ENCODE results near the gene STMN1. TPM values are rescaled to one million over a fixed set of nuclear protein-coding genes. Genes with fewer than 3 reads are reported as not detected.

STMN1 gene
- total RNA-seq, 1 donor from 2014 or later, result 24.2 TPM

DNA sequence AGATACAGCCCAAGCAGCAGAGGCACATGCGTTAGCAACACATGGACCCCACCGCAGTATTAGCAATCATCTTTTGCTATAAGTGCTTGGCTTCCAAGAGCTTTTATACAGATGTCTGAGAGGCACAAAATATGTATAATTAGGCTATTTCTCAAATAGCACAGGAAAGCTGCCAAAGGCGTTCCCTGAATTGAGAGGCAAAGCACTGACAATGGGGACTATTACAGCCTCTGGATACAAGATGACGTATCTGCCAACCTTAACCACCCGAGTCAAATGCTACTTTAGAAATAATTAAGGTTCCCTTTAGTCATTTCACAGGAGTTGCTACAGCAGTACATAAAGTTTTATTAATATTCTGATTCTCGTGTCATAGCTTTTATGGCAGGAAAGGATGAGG is 6.4 kb downstream of the STMN1 start:
- ATAC-seq (ENCODE audit: poor library complexity) (no peak), DNase-seq (no peak)
- intact Hi-C loops (cut with DNase I), result loop anchor here (5.0 kb wide), 1 partner anchor 98 kb away; the partner anchor contains the start of gene PAFAH2

GRCh38 chr1:25898223-25899015 is 7.8 kb downstream of the STMN1 start:
- ATAC-seq (ENCODE audit: poor library complexity) (no peak), DNase-seq (no peak)
- intact Hi-C loops (cut with DNase I), result loop anchor here (5.0 kb wide), 1 partner anchor 99 kb away; the partner anchor contains the start of gene PAFAH2

- ATAC-seq (ENCODE audit: poor library complexity) (no peak), DNase-seq (no peak)
- intact Hi-C loops (cut with DNase I), result loop anchor here (5.0 kb wide), 1 partner anchor 100 kb away; the partner anchor contains the start of gene PAFAH2
Measured at GRCh38 chr1:25897754-25898153, 8.5 kb downstream of the STMN1 start.

DNA sequence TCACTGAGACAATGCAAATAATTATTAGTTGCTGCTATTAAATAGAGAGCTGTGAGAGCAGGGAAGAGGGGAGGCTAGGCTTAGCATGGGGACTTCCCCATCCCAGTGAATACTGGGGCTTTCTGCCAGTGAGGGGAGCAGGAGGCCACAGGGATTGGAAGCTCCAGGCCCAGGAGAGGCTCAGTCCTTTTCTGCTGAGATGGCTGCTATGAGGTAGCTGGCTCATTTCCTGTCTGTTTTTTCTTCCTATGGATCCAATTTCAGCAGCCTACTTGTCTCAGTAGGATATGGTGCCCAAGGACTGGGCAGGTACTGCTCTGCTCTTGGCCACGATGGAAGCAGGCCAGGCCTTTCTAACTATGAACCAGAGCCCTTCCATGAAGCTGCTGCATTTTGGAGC is 10.0 kb downstream of the STMN1 start:
- DNase-seq (no peak), ATAC-seq (ENCODE audit: poor library complexity) (no peak)
- intact Hi-C loops (cut with DNase I), result loop anchor here (5.0 kb wide), 1 partner anchor 101 kb away; the partner anchor contains the start of gene PAFAH2

DNA sequence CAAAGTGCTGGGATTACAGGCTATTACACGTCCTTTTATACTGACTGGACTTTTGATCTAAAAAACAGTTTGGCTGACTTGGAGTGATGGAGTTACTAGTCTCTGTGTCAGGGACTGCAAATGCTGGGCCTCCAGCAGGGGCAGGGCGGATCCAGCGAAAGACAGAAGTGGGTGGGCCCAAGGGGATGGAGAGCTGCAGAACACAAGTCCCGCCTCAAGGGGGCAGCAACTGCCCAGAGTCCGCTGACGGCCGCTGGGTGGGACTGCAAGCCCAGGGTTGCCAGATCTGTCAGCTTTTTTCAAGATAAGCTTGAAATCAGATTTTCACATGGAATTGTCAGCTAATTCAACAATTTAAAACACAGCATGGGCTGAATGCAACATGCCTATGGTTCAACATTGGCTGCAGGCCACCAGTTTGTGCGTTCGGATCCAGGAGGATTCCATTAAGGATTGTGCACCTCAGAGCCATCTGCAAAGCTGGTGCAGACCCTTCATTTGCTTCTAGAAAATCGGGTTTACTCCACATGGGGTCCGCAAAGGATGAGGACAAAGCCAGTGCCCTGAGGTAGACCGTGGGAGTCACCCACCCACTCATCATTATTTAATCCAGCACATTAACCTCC is 10.7 kb downstream of the STMN1 start:
- DNase-seq, result peak; percentile 93
- ATAC-seq (ENCODE audit: poor library complexity), result peak; percentile 98
- intact Hi-C loops (cut with DNase I), result loop anchor here (5.0 kb wide), 1 partner anchor 102 kb away; the partner anchor contains the start of gene PAFAH2

DNA sequence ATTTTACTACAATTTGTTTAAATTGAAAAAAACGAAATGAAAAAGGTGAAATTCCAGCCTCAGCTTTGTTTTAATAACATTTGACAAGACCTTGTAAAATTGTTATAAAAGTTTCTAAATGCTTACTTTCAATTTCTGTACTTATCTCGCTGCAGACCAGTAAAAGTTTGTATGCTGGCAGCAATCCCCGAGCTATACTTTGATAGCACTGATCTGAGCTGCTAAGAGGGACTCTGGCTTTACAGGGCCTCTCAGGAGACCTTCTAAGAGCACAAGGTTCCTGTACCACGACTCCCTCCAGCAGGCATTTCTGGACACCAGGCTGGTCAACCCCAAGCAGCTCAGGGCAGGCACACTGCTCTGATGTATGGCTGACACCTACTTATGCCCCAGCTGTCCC is 13.1 kb downstream of the STMN1 start:
- ATAC-seq (ENCODE audit: poor library complexity), result no peak
- intact Hi-C loops (cut with DNase I), result no loop called here
- no peak for DNase-seq

DNA sequence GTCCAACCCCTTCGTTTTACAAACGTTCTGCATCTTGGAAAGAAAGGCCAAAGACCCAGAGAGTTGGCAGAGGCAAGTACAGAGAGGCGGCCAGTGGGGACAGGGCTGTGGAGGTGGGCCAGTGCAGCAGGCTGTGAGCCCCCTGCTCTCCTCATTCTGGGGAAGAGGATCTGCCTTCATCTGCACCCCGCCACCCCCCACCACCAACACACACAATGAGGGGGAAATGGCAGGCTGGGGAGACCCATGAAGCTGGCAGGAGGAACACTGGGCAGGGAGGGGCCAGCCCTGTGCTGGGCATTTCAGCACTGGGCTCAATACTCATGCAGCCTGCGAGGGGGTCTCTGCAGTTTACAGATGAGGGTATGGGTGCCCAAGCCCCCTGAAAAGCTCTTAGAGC is 14.6 kb downstream of the STMN1 start:
- intact Hi-C loops (cut with DNase I), result no loop called here
- DNase-seq (no peak), ATAC-seq (ENCODE audit: poor library complexity) (no peak)

- intact Hi-C loops (cut with DNase I), result no loop called here
- no peak for ATAC-seq (ENCODE audit: poor library complexity)
Measured at GRCh38 chr1:25890239-25891034, 15.8 kb downstream of the STMN1 start.

DNA sequence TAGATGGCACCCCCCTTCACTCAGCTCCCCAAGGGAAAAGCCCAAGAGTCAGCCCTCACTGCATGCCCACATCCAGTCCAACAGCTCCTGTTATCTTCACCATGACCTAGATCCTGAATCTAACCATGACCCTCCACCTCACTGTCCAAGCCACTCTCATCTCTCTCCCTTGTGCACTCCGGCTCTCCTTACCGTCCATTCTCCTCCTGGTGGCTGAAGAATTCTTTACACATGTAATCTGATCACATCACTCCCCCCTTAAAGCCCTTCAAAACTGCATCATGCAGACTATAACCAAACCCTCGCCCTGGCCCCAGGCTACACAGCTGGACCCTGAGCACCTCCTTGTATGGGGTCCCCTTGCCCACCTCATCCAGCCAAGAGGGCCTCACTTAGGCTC is 16.7 kb downstream of the STMN1 start:
- ATAC-seq (ENCODE audit: poor library complexity), result no peak

More at GRCh38 chr1:25890239-25891034, 15.8 kb downstream of the STMN1 start:
- DNase-seq, result no peak

GRCh38 chr1:25888426-25888987 is 17.7 kb downstream of the STMN1 start:
- DNase-seq (no peak), ATAC-seq (ENCODE audit: poor library complexity) (no peak)
- intact Hi-C loops (cut with DNase I), result no loop called here

More for the DNA sequence above, 16.7 kb downstream of the STMN1 start:
- intact Hi-C loops (cut with DNase I), result no loop called here
- no peak for DNase-seq

GRCh38 chr1:25885602-25886001 is 20.6 kb downstream of the STMN1 start:
- no peak for ATAC-seq (ENCODE audit: poor library complexity)
- intact Hi-C loops (cut with DNase I), result no loop called here
- DNase-seq, result no peak

GRCh38 chr1:25881266-25881665 is 25.0 kb downstream of the STMN1 start:
- DNase-seq (no peak), ATAC-seq (ENCODE audit: poor library complexity) (no peak)
- intact Hi-C loops (cut with DNase I), result no loop called here

DNA sequence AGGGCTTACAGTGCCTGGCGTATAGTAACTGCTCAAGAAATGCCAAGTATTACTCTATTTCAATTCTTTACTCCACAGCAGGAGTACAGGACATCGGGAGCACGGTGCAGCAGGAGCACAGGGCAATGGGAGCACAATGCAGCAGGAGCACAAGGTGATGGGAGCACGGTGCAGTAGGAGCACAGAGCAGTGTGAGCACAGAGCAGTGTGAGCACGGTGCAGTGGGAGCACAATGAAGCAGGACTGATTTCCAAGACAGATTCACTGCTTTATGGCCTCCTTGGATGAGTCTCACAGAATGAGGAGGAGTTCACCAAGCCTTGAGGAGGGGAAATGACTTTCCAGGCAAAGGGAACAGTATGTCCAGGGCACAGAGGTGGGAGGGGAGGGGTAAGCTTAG is 25.7 kb downstream of the STMN1 start:
- ATAC-seq (ENCODE audit: poor library complexity) (no peak), DNase-seq (no peak)
- intact Hi-C loops (cut with DNase I), result no loop called here

DNA sequence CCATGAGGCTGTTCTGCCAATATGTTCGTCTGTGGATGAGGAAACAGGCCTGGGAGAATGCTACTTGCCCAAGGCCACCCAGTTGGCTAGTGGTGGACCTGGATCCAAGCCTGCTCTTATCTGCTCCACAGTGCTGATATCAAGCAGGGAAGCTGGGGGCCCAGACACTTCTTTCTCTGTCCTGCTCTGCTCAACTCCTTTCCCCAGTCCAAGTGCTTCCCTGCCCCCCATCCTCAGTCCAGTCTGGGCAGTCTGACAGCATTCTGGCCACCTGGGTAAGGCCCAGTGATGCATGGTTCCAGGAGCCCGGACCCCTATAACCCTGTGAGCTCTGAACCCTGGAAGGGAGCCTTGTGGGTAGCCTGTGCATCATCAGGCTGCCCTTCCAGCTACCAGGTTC is 26.5 kb downstream of the STMN1 start:
- no peak for ATAC-seq (ENCODE audit: poor library complexity)
- intact Hi-C loops (cut with DNase I), result no loop called here
- no peak for DNase-seq

- no peak for DNase-seq
- no peak for ATAC-seq (ENCODE audit: poor library complexity)
- intact Hi-C loops (cut with DNase I), result no loop called here
Measured at GRCh38 chr1:25878690-25879089, 27.5 kb downstream of the STMN1 start.

DNA sequence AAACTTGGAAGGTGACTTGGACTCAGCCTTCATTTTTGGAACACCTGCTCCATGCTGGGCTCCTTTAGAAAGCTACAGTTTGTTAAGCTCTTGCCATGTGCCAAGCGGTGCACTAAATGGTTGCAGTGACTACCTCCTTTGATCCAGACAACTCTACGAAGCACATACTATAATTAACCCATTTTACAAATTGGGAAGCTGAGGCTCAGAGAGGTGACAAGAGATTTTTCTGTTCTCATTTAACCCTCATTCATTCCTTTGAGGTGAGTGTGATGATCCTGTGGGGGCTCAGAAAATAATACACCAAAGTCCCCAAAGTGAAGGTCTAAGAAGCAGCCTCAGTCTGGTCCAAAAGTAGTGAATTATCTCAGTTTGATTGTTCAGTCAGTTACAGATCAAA is 29.1 kb downstream of the STMN1 start:
- ATAC-seq (ENCODE audit: poor library complexity) (no peak), DNase-seq (no peak)
- intact Hi-C loops (cut with DNase I), result no loop called here

- intact Hi-C loops (cut with DNase I), result no loop called here
- DNase-seq, result no peak
Measured at GRCh38 chr1:25876693-25877077, 29.5 kb downstream of the STMN1 start.

GRCh38 chr1:25875856-25876692 is 30.1 kb downstream of the STMN1 start:
- no peak for ATAC-seq (ENCODE audit: poor library complexity)
- DNase-seq, result no peak
- intact Hi-C loops (cut with DNase I), result no loop called here

More at GRCh38 chr1:25876693-25877077, 29.5 kb downstream of the STMN1 start:
- no peak for ATAC-seq (ENCODE audit: poor library complexity)
